ENCODE measurements around the gene ERC1. TPM values are rescaled to one million over a fixed set of nuclear protein-coding genes. Genes with fewer than 3 reads are reported as not detected.

Gene ERC1
- total RNA-seq, 1 experiment from 2014 or later: 55.1 TPM

GRCh38 chr12:1422604-1423315 is 431.7 kb downstream of the ERC1 start:
- H3K27me3 Mint-ChIP-seq (ENCODE audit: insufficient read depth, unreplicated experiment): no peaks in the 10 kb centered on the region
- ChIA-PET CTCF (interaction anchor here (0.7 to 1.1 kb wide), 2 partner anchors 11 to 305 kb away, joined by 3 read pairs; no protein-coding TSS in a partner anchor), POLR2A (interaction anchor here (0.7 to 1.0 kb wide), 3 partner anchors 16 to 219 kb away, joined by 3 read pairs; no protein-coding TSS in a partner anchor)
- intact Hi-C loops (cut with micrococcal nuclease): no loop called here
- H3K9me3 Mint-ChIP-seq (ENCODE audit: unreplicated experiment): peaks cover 7% of the 10 kb centered on the region
- TF ChIP-seq CTCF (IDR thresholded peaks at IDR 0.05; ENCODE audit: unreplicated experiment): no peak
- no peak for DNase-seq (ENCODE audit: unreplicated experiment)
- BruUV-seq (replicated peaks): no TSS peak
- H3K4me1 Mint-ChIP-seq (ENCODE audit: insufficient read depth, unreplicated experiment): peaks cover 6% of the 10 kb centered on the region
- H3K4me3 Mint-ChIP-seq (ENCODE audit: unreplicated experiment): no peak overlapping the region
- H3K27ac Mint-ChIP-seq (ENCODE audit: low read depth, unreplicated experiment): no peak overlapping the region
- H3K36me3 Mint-ChIP-seq (ENCODE audit: insufficient read depth, unreplicated experiment): peaks cover 6% of the 10 kb centered on the region

DNA sequence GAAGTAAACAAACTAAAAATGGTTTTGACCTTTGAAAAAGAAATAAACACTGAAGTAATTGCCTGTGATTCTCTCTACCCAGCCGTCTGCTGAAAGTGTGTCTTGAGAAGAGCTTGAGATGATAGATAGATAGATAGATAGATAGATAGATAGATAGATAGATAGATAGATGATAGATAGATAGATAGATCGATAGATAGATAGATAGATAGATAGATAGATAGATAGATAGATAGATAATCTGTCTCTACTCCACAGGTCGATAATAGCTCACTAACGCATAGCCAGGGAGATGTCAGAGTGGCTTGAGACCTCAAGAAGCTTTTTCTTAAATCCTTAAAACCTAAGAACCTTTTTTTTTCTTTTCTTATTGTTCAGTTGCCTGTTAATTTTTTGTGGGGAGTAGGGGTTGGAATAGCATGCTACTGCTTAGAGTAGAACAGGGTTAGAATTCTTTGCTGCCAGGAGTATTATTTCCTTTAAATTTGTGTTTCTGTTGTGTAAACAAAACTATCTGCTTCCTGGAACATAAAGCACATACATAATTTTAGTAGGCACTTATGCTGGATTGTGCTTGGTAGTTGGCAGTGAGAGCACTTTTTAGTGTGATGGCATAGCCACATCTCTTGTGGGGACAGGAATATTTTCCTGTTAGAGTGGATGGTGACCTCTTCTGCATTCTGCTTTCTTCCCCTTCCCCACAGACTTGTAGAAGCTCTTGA is 433.8 kb downstream of the ERC1 start:
- no TSS peak for BruUV-seq (replicated peaks)
- peaks cover 4% of the 10 kb centered on the region for H3K4me1 Mint-ChIP-seq (ENCODE audit: insufficient read depth, unreplicated experiment)
- intact Hi-C loops (cut with micrococcal nuclease): no loop called here
- peaks cover 6% of the 10 kb centered on the region for H3K36me3 Mint-ChIP-seq (ENCODE audit: insufficient read depth, unreplicated experiment)
- ChIA-PET CTCF (interaction anchor here (0.6 to 1.2 kb wide), 2 partner anchors 307 to 865 kb away, joined by 3 to 4 read pairs; no protein-coding TSS in a partner anchor), POLR2A (no interaction called here)
- peak overlapping the region; percentile 65 for H3K27ac Mint-ChIP-seq (ENCODE audit: low read depth, unreplicated experiment)
- no peaks in the 10 kb centered on the region for H3K27me3 Mint-ChIP-seq (ENCODE audit: insufficient read depth, unreplicated experiment)
- TF ChIP-seq CTCF (IDR thresholded peaks at IDR 0.05; ENCODE audit: unreplicated experiment): no peak
- no peak for DNase-seq (ENCODE audit: unreplicated experiment)
- H3K4me3 Mint-ChIP-seq (ENCODE audit: unreplicated experiment): no peak overlapping the region
- no peaks in the 10 kb centered on the region for H3K9me3 Mint-ChIP-seq (ENCODE audit: unreplicated experiment)

GRCh38 chr12:1425396-1425729 is 434.3 kb downstream of the ERC1 start:
- H3K9me3 Mint-ChIP-seq (ENCODE audit: unreplicated experiment): no peaks in the 10 kb centered on the region
- no peak overlapping the region for H3K4me3 Mint-ChIP-seq (ENCODE audit: unreplicated experiment)
- intact Hi-C loops (cut with micrococcal nuclease): no loop called here
- no peak for DNase-seq (ENCODE audit: unreplicated experiment)
- no peak for TF ChIP-seq CTCF (IDR thresholded peaks at IDR 0.05; ENCODE audit: unreplicated experiment)
- no TSS peak for BruUV-seq (replicated peaks)
- CTCF ChIA-PET: interaction anchor here (0.6 to 1.2 kb wide), 2 partner anchors 37 to 307 kb away, joined by 3 to 4 read pairs; no protein-coding TSS in a partner anchor
- peaks cover 6% of the 10 kb centered on the region for H3K36me3 Mint-ChIP-seq (ENCODE audit: insufficient read depth, unreplicated experiment)
- no peak overlapping the region for H3K27ac Mint-ChIP-seq (ENCODE audit: low read depth, unreplicated experiment)
- no peaks in the 10 kb centered on the region for H3K27me3 Mint-ChIP-seq (ENCODE audit: insufficient read depth, unreplicated experiment)
- H3K4me1 Mint-ChIP-seq (ENCODE audit: insufficient read depth, unreplicated experiment): peaks cover 6% of the 10 kb centered on the region
- POLR2A ChIA-PET: no interaction called here

- no peak for TF ChIP-seq CTCF (IDR thresholded peaks at IDR 0.05; ENCODE audit: unreplicated experiment)
- no peak for DNase-seq (ENCODE audit: unreplicated experiment)
- CTCF ChIA-PET: no interaction called here
These were observed 437.6 kb downstream of the ERC1 start for GRCh38 chr12:1428671-1429070.

More at GRCh38 chr12:1428671-1429070, 437.6 kb downstream of the ERC1 start:
- intact Hi-C loops (cut with micrococcal nuclease): no loop called here
- Mint-ChIP-seq H3K27me3 (ENCODE audit: insufficient read depth, unreplicated experiment) (no peaks in the 10 kb centered on the region), H3K36me3 (ENCODE audit: insufficient read depth, unreplicated experiment) (peaks cover under 1% of the 10 kb centered on the region), H3K27ac (ENCODE audit: low read depth, unreplicated experiment) (no peak overlapping the region), H3K9me3 (ENCODE audit: unreplicated experiment) (no peaks in the 10 kb centered on the region), H3K4me3 (ENCODE audit: unreplicated experiment) (no peak overlapping the region), H3K4me1 (ENCODE audit: insufficient read depth, unreplicated experiment) (peaks cover 6% of the 10 kb centered on the region)
- POLR2A ChIA-PET: interaction anchor here (1.2 kb wide), 1 partner anchor 112 kb away, joined by 4 read pairs; no protein-coding TSS in a partner anchor
- no TSS peak for BruUV-seq (replicated peaks)
